ENCODE data around the gene GRIK2. TPM values are rescaled to one million over a fixed set of nuclear protein-coding genes. Genes with fewer than 3 reads are reported as not detected.

The GRIK2 gene
- total RNA-seq, 1 donor from 2014 or later: 11.3 TPM

DNA sequence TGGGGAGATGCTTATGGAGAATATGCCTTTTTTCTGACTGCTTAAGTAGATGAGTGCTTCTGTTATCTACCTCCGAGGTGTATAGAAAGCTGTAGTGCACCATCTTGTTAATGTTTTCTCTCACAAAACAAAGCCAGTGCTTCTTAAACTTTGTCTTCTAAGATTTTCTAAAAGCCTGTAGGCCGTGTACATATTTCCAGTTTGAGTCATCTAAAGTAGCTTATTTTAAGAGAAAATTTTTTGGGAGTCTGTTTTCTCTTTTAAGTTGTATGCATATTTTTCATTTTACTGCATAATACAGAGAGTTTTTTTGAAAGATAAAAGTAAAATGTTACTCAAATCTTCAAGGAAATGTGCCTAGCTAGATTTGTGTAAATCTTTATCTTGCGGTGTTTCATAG, 151.7 kb downstream of the GRIK2 start:
- H3K36me3 ChIP-seq: no peaks in the 10 kb centered on the region
- H3K4me3 ChIP-seq: no peak overlapping the region
- no peaks in the 10 kb centered on the region for H3K9me3 ChIP-seq (replicated peaks)
- no peak overlapping the region for H3K27ac ChIP-seq (replicated peaks)
- TF ChIP-seq, protein P1, sequence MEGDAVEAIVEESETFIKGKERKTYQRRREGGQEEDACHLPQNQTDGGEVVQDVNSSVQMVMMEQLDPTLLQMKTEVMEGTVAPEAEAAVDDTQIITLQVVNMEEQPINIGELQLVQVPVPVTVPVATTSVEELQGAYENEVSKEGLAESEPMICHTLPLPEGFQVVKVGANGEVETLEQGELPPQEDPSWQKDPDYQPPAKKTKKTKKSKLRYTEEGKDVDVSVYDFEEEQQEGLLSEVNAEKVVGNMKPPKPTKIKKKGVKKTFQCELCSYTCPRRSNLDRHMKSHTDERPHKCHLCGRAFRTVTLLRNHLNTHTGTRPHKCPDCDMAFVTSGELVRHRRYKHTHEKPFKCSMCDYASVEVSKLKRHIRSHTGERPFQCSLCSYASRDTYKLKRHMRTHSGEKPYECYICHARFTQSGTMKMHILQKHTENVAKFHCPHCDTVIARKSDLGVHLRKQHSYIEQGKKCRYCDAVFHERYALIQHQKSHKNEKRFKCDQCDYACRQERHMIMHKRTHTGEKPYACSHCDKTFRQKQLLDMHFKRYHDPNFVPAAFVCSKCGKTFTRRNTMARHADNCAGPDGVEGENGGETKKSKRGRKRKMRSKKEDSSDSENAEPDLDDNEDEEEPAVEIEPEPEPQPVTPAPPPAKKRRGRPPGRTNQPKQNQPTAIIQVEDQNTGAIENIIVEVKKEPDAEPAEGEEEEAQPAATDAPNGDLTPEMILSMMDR (IDR thresholded peaks at IDR 0.05; ENCODE audit: borderline replicate concordance): no peak
- no peak for DNase-seq
- H3K4me1 ChIP-seq: no peaks in the 10 kb centered on the region
- intact Hi-C loops (cut with micrococcal nuclease): no loop called here
- no peaks in the 10 kb centered on the region for H3K27me3 ChIP-seq (ENCODE audit: low read depth)

DNA sequence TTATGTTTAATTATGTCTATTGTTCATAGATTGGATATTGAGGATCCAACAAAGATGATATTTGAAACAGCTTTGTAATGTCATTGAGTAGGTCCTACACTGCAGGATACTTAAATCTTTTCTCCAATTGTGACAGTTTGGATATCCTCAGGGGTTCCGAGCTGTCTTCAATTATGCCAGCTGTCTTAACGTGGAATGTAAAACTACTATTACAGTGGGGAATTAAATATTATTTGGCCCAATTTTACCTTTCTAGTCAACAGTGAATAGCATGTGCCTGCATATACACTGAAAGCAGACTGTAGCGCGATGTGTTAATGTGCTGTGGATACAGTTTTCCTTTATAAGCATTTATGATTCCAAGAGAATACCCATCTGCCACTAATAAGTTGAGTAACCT, 156.9 kb downstream of the GRIK2 start:
- intact Hi-C loops (cut with micrococcal nuclease): no loop called here
- TF ChIP-seq, protein P1 (IDR thresholded peaks at IDR 0.05; ENCODE audit: borderline replicate concordance): no peak
- H3K27me3 ChIP-seq (ENCODE audit: low read depth): no peaks in the 10 kb centered on the region
- H3K27ac ChIP-seq (replicated peaks): no peak overlapping the region
- no peak for DNase-seq
- H3K36me3 ChIP-seq: no peaks in the 10 kb centered on the region
- H3K4me3 ChIP-seq: no peak overlapping the region
- no peaks in the 10 kb centered on the region for H3K4me1 ChIP-seq
- no peaks in the 10 kb centered on the region for H3K9me3 ChIP-seq (replicated peaks)

DNA sequence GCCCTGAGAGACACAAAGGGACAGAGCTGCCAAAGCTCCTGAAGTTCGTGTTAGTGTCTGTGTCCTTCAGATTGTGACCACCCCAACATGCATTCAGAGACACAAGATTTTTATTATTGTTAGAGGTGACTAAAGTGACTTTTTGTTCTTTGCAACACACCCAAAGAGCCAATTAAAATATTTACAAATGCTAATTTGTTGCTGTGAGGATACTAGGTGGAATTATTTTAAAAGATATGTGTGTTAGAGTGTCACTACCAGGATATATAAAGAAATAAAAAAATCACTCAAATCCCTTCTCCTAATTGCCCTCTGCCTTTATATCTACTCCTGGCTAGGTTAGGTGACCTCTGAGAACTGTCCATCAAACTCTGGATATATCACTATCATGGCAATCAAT, 160.7 kb downstream of the GRIK2 start:
- intact Hi-C loops (cut with micrococcal nuclease): no loop called here
- Histone ChIP-seq H3K27ac (replicated peaks) (no peak overlapping the region), H3K4me1 (no peaks in the 10 kb centered on the region), H3K27me3 (ENCODE audit: low read depth) (no peaks in the 10 kb centered on the region), H3K36me3 (no peaks in the 10 kb centered on the region), H3K9me3 (replicated peaks) (no peaks in the 10 kb centered on the region), H3K4me3 (no peak overlapping the region)
- no peak for DNase-seq
- TF ChIP-seq, protein P1 (IDR thresholded peaks at IDR 0.05; ENCODE audit: borderline replicate concordance): no peak

DNA sequence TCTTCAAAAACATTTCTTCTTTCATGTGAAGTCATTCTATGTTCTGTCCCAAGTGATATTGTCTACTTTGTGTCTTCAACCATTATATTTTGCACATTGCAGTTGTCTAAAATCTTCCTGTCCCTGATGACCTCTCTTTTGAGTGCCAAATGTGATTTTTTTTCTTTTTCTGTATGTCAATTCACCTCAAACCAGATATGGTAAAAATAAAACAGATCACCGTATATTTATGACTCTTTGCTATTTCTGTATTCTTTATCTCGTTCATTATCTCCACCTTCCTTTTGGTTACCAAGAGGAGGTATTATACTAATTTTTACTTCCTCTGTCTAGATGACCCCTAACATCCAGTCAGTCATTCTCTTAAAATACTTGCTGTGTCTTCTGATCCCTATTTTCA, 165.2 kb downstream of the GRIK2 start:
- Histone ChIP-seq H3K4me1 (no peaks in the 10 kb centered on the region), H3K36me3 (no peaks in the 10 kb centered on the region), H3K4me3 (no peak overlapping the region), H3K9me3 (replicated peaks) (no peaks in the 10 kb centered on the region), H3K27me3 (ENCODE audit: low read depth) (no peaks in the 10 kb centered on the region), H3K27ac (replicated peaks) (no peak overlapping the region)
- intact Hi-C loops (cut with micrococcal nuclease): no loop called here
- no peak for DNase-seq
- TF ChIP-seq, protein P1 (IDR thresholded peaks at IDR 0.05; ENCODE audit: borderline replicate concordance): no peak

DNA sequence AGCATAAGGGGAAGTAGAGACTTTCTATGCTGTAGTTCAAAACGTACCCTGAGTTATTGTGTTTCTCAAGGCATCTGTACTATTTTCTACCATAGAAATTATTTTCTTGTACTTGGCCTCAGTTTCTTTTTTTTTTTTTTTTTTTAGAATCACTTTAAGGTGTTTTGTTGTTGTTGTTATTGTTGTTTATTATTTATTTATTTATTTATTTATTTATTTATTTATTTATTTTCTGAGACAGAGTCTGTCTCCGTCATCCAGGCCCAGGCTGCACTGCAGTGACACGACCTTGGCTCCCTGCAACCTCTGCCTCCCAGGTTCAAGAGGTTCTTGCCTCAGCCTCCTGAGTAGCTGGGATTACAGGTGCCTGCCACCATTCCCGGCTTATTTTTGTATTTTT, 179.1 kb downstream of the GRIK2 start:
- H3K27me3 ChIP-seq (ENCODE audit: low read depth): no peaks in the 10 kb centered on the region
- no peak overlapping the region for H3K4me3 ChIP-seq
- H3K27ac ChIP-seq (replicated peaks): no peak overlapping the region
- intact Hi-C loops (cut with micrococcal nuclease): no loop called here
- no peaks in the 10 kb centered on the region for H3K36me3 ChIP-seq
- H3K4me1 ChIP-seq: no peaks in the 10 kb centered on the region
- no peak for DNase-seq
- TF ChIP-seq, protein P1 (IDR thresholded peaks at IDR 0.05; ENCODE audit: borderline replicate concordance): no peak
- no peaks in the 10 kb centered on the region for H3K9me3 ChIP-seq (replicated peaks)

DNA sequence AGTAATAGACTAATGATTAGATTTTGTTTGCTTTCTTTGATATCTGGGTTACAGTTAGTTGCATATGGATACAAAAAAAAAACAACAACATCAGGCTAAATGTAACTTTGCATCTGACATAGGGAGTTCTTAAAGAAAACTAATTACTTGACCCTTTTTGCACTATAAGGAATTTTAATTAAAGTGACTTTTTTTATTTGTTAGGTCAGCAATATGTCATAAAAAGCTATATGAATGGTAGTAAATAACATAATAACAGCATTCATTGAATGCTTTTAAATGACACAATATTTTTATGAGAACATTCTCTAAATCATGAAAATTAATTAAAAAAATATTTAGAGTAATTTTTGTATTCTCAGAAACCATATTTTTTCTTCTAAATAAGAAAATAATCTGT, 183.6 kb downstream of the GRIK2 start:
- no peaks in the 10 kb centered on the region for H3K36me3 ChIP-seq
- TF ChIP-seq, protein P1 (IDR thresholded peaks at IDR 0.05; ENCODE audit: borderline replicate concordance): no peak
- no peaks in the 10 kb centered on the region for H3K9me3 ChIP-seq (replicated peaks)
- H3K27ac ChIP-seq (replicated peaks): no peak overlapping the region
- H3K4me1 ChIP-seq: no peaks in the 10 kb centered on the region
- H3K27me3 ChIP-seq (ENCODE audit: low read depth): no peaks in the 10 kb centered on the region
- intact Hi-C loops (cut with micrococcal nuclease): no loop called here
- H3K4me3 ChIP-seq: no peak overlapping the region
- no peak for DNase-seq

Measured in left ventricle myocardium inferior (tissue), 1 donor.